Omental fat pad (tissue), 4 donors: ENCODE data around the gene IGSF21. TPM values are rescaled to one million over a fixed set of nuclear protein-coding genes. Genes with fewer than 3 reads are reported as not detected.

Source experiments
- ATAC-seq: fragments of 150-250 bp; one replicate; pipeline ENCODE4 v1.9.1; 2016; ENCODE audit warnings: mild to moderate bottlenecking, moderate library complexity; ENCODE audit not compliant: low FRiP score
- DNase-seq: peaks from one replicate; pipeline ENCODE4 v3.0.0-alpha.2; 2019; ENCODE audit warnings: low spot score
- CTCF ChIP-seq, 3 donors: fragments of 450-650 bp; IDR thresholded peaks; one replicate each; pipeline ENCODE4 v1.5.1; 2016 to 2017; ENCODE audit warnings: antibody characterized with exemption in 3 of 3, mild to moderate bottlenecking in 3 of 3, moderate library complexity in 2 of 3
- total RNA-seq, 4 donors: library from RNA; depleted of rRNA; stranded (reverse); fragments of >200 nt; gene quantifications; one replicate each; pipeline ENCODE4 v1.1.0, GENCODE V29; 2016

IGSF21 gene
- total RNA-seq, 4 donors from 2014 or later, result 0.56 to 7.8 (median 7.4) TPM; not detected in 1

- DNase-seq (no peak), ATAC-seq (no peak)
- TF ChIP-seq CTCF (IDR thresholded peaks at IDR 0.05), result no peak
Measured at GRCh38 chr1:18327650-18328049, 220.1 kb downstream of the IGSF21 start.

- ATAC-seq (no peak), DNase-seq (no peak)
- TF ChIP-seq CTCF (IDR thresholded peaks at IDR 0.05), result no peak
Measured at GRCh38 chr1:18328803-18329202, 221.2 kb downstream of the IGSF21 start.

GRCh38 chr1:18329469-18330253 lies 222.1 kb downstream of the IGSF21 start:
- DNase-seq, result no peak
- ATAC-seq, result no peak
- TF ChIP-seq CTCF (IDR thresholded peaks at IDR 0.05), result no peak

- DNase-seq, result no peak
- no peak for ATAC-seq
- no peak for TF ChIP-seq CTCF (IDR thresholded peaks at IDR 0.05)
Measured at GRCh38 chr1:18332576-18332975, 225.0 kb downstream of the IGSF21 start.

GRCh38 chr1:18333220-18333619 lies 225.6 kb downstream of the IGSF21 start:
- no peak for ATAC-seq
- no peak for TF ChIP-seq CTCF (IDR thresholded peaks at IDR 0.05)
- DNase-seq, result no peak

GRCh38 chr1:18336801-18337200 lies 229.2 kb downstream of the IGSF21 start:
- TF ChIP-seq CTCF (IDR thresholded peaks at IDR 0.05), result no peak
- DNase-seq (no peak), ATAC-seq (no peak)

- DNase-seq, result no peak
- no peak for TF ChIP-seq CTCF (IDR thresholded peaks at IDR 0.05)
Measured at GRCh38 chr1:18337757-18338156, 230.2 kb downstream of the IGSF21 start.

More at GRCh38 chr1:18337757-18338156, 230.2 kb downstream of the IGSF21 start:
- ATAC-seq, result no peak
